GF-D8 (cell line): ENCODE data around the gene ADH6.
"Not testable (repeated sequence)": the region's sequence is repeated elsewhere in the genome, so short reads cannot be mapped to it uniquely, and the experiment has no call there.

Source experiments
- DNase-seq: peaks from one replicate; lab custom pipeline; 2025; lab: John Stamatoyannopoulos, UW

Gene ADH6

GRCh38 chr4:99190336-99190735 lies 28.7 kb downstream of the ADH6 start:
- no peak for DNase-seq

- DNase-seq = not testable (repeated sequence)
Measured at GRCh38 chr4:99189900-99190299, 29.1 kb downstream of the ADH6 start.

- DNase-seq = no peak
Measured at GRCh38 chr4:99186029-99186428, 33.0 kb downstream of the ADH6 start.

GRCh38 chr4:99185581-99185980 lies 33.5 kb downstream of the ADH6 start:
- no peak for DNase-seq

- no peak for DNase-seq
Measured at GRCh38 chr4:99180382-99181070, 38.5 kb downstream of the ADH6 start.

- no peak for DNase-seq
Measured at GRCh38 chr4:99179626-99180025, 39.4 kb downstream of the ADH6 start.

- DNase-seq = no peak
Measured at GRCh38 chr4:99179178-99179577, 39.9 kb downstream of the ADH6 start.

GRCh38 chr4:99166544-99166943 lies 52.5 kb downstream of the ADH6 start:
- DNase-seq = no peak

GRCh38 chr4:99165978-99166377 lies 53.1 kb downstream of the ADH6 start:
- no peak for DNase-seq

- no peak for DNase-seq
Measured at GRCh38 chr4:99161373-99162099, 57.5 kb downstream of the ADH6 start.

- no peak for DNase-seq
Measured at GRCh38 chr4:99159699-99160098, 59.3 kb downstream of the ADH6 start.

GRCh38 chr4:99157478-99157935 lies 61.5 kb downstream of the ADH6 start:
- no peak for DNase-seq

GRCh38 chr4:99156992-99157391 lies 62.1 kb downstream of the ADH6 start:
- no peak for DNase-seq

GRCh38 chr4:99154658-99155342 lies 64.2 kb downstream of the ADH6 start:
- DNase-seq = no peak
